Common myeloid progenitor, CD34-positive (primary cell): ENCODE data around the gene QRSL1.
A peak's percentile ranks its signal among the peaks of the same experiment; 100 is the strongest.
"Not testable (repeated sequence)": the region's sequence is repeated elsewhere in the genome, so short reads cannot be mapped to it uniquely, and the experiment has no call there.

Experiments used
- CTCF ChIA-PET: fragments of 350-600 bp; sonication (Branson Sonifier 250); formaldehyde crosslinking; loops from one replicate; lab custom pipeline; 2021; ENCODE audit warnings: antibody characterized with exemption; lab: Charles Lee
- POLR2A ChIA-PET: fragments of 350-600 bp; sonication (Branson Sonifier 250); formaldehyde crosslinking; loops from one replicate; lab custom pipeline; 2021; ENCODE audit warnings: antibody characterized with exemption; lab: Charles Lee
- DNase-seq, 3 donors: peaks; one replicate each; pipeline versions ENCODE4 v3.0.0 to v3.0.0-alpha.2; 2013
- H3K27ac ChIP-seq, 2 experiments: 1 replicate in 1 of 2; 2 replicates in 1 of 2; pipeline ENCODE4 v1.7.0; 2013; ENCODE audit warnings: inconsistent platforms in 2 of 2, low read length in 2 of 2, mild to moderate bottlenecking in 2 of 2, low read depth in 1 of 2, moderate library complexity in 1 of 2; ENCODE audit not compliant: severe bottlenecking in 2 of 2, insufficient read depth in 1 of 2, poor library complexity in 1 of 2
- H3K27me3 ChIP-seq, 5 experiments: replicated peaks in 2 of 5; 1 replicate in 3 of 5; 2 replicates in 2 of 5; pipeline versions ENCODE4 v1.6.1 to v1.7.0; 2013; ENCODE audit warnings: low read length in 4 of 5, mild to moderate bottlenecking in 2 of 5, moderate library complexity in 2 of 5, inconsistent platforms in 1 of 5; ENCODE audit not compliant: insufficient read depth in 5 of 5, control insufficient read depth in 4 of 5
- H3K36me3 ChIP-seq, 4 experiments: 1 replicate in 2 of 4; 2 replicates in 2 of 4; pipeline versions ENCODE4 v1.6.1 to v1.7.0; 2013; ENCODE audit warnings: low read length in 3 of 4, control low read depth in 1 of 4, mild to moderate bottlenecking in 1 of 4; ENCODE audit not compliant: control insufficient read depth in 4 of 4, insufficient read depth in 4 of 4
- H3K4me1 ChIP-seq, 4 experiments: 1 replicate in 3 of 4; 2 replicates in 1 of 4; pipeline versions ENCODE4 v1.6.1 to v1.7.1; 2013; ENCODE audit warnings: low read length in 3 of 4, mild to moderate bottlenecking in 3 of 4, control low read depth in 1 of 4, inconsistent platforms in 1 of 4, moderate library complexity in 1 of 4; ENCODE audit not compliant: control insufficient read depth in 4 of 4, insufficient read depth in 4 of 4; ENCODE audit errors: control extremely low read depth in 1 of 4
- H3K4me3 ChIP-seq, 7 experiments: 1 replicate in 4 of 7; 2 replicates in 3 of 7; pipeline versions ENCODE4 v1.5.1 to v1.7.0; 2013; ENCODE audit warnings: mild to moderate bottlenecking in 7 of 7, low read length in 6 of 7, moderate library complexity in 6 of 7, inconsistent platforms in 2 of 7, low read depth in 2 of 7, control low read depth in 1 of 7; ENCODE audit not compliant: insufficient read depth in 4 of 7, control insufficient read depth in 1 of 7; ENCODE audit errors: extremely low read depth in 1 of 7
- H3K9me3 ChIP-seq, 5 experiments: 1 replicate in 4 of 5; 2 replicates in 1 of 5; pipeline versions ENCODE4 v1.6.1 to v1.7.1; 2013; ENCODE audit warnings: low read length in 4 of 5, mild to moderate bottlenecking in 2 of 5, inconsistent platforms in 1 of 5, low read depth in 1 of 5, moderate library complexity in 1 of 5; ENCODE audit not compliant: control insufficient read depth in 4 of 5, insufficient read depth in 2 of 5; ENCODE audit errors: control extremely low read depth in 1 of 5
- WGBS: methylation state at CpG from one replicate; pipeline ENCODE4 v1.1.5; 2013; ENCODE audit not compliant: insufficient coverage; 5-methylcytosine and 5-hydroxymethylcytosine counted together

Gene QRSL1

GRCh38 chr6:106620931-106621672, 8.3 kb upstream of the QRSL1 start:
- CTCF ChIA-PET, result interaction anchor here (0.6 kb wide), 1 partner anchor 304 kb away, joined by 3 read pairs; no protein-coding TSS in a partner anchor
- WGBS, result no CpG with 5 or more reads among the region's 3 CpGs
- H3K27me3 ChIP-seq, result no peaks in the 10 kb centered on the region
- H3K9me3 ChIP-seq, result peaks cover 0 to 4% (median 0%) of the 10 kb centered on the region in 5 experiments
- POLR2A ChIA-PET, result no interaction called here
- peaks cover 3 to 9% (median 7%) of the 10 kb centered on the region in 4 experiments for H3K36me3 ChIP-seq
- H3K27ac ChIP-seq, result no peak overlapping the region
- no peak overlapping the region for H3K4me3 ChIP-seq
- DNase-seq, result no peak
- H3K4me1 ChIP-seq, result peaks cover 0 to 15% (median 0%) of the 10 kb centered on the region in 4 experiments

GRCh38 chr6:106622412-106622811, 7.0 kb upstream of the QRSL1 start:
- Histone ChIP-seq H3K9me3 (peaks cover 0 to 4% (median 0%) of the 10 kb centered on the region in 5 experiments), H3K36me3 (peaks cover 3 to 9% (median 5%) of the 10 kb centered on the region in 4 experiments), H3K4me1 (peaks cover 0 to 8% (median 0%) of the 10 kb centered on the region in 4 experiments), H3K27me3 (no peaks in the 10 kb centered on the region), H3K27ac (no peak overlapping the region), H3K4me3 (no peak overlapping the region)
- CTCF ChIA-PET, result interaction anchor here (0.8 kb wide), 1 partner anchor 13 kb away, joined by 5 read pairs; no protein-coding TSS in a partner anchor
- POLR2A ChIA-PET, result no interaction called here
- WGBS, result 99% methylated on average over 8 of the region's 8 CpGs
- DNase-seq, result no peak

GRCh38 chr6:106623039-106623438, 6.3 kb upstream of the QRSL1 start:
- no peaks in the 10 kb centered on the region for H3K27me3 ChIP-seq
- peaks cover 3 to 9% (median 5%) of the 10 kb centered on the region in 4 experiments for H3K36me3 ChIP-seq
- no peak overlapping the region for H3K4me3 ChIP-seq
- ChIA-PET POLR2A (no interaction called here), CTCF (interaction anchor here (0.5 kb wide), 1 partner anchor 34 kb away, joined by 3 read pairs; no protein-coding TSS in a partner anchor)
- WGBS, result no CpG with 5 or more reads among the region's 1 CpG
- H3K9me3 ChIP-seq, result peaks cover 0 to 4% (median 0%) of the 10 kb centered on the region in 5 experiments
- H3K27ac ChIP-seq, result no peak overlapping the region
- peaks cover 0 to 4% (median under 1%) of the 10 kb centered on the region in 4 experiments for H3K4me1 ChIP-seq
- no peak for DNase-seq

GRCh38 chr6:106626485-106626884, 2.9 kb upstream of the QRSL1 start:
- CTCF ChIA-PET, result interaction anchor here (0.7 to 1.0 kb wide), 2 partner anchors 20 to 868 kb away, joined by 3 read pairs; no protein-coding TSS in a partner anchor
- Histone ChIP-seq H3K9me3 (peaks cover 0 to 4% (median 0%) of the 10 kb centered on the region in 5 experiments), H3K27me3 (no peaks in the 10 kb centered on the region), H3K4me3 (no peak overlapping the region), H3K36me3 (peaks cover 0 to 9% (median 3%) of the 10 kb centered on the region in 4 experiments), H3K4me1 (peaks cover 8 to 18% (median 12%) of the 10 kb centered on the region in 4 experiments), H3K27ac (no peak overlapping the region)
- DNase-seq, result no peak
- POLR2A ChIA-PET, result no interaction called here
- 89% methylated on average over 2 of the region's 2 CpGs for WGBS

- POLR2A ChIA-PET, result not testable (repeated sequence)
Observed at GRCh38 chr6:106627760-106628159, 1.6 kb upstream of the QRSL1 start.

GRCh38 chr6:106628658-106629102, 698 bp upstream of the QRSL1 start:
- 0% methylated on average over 2 of the region's 7 CpGs for whole genome bisulfite sequencing
- no peak for DNase-seq
- H3K27ac ChIP-seq, result peak overlapping the region; percentile 88 to 95
- H3K9me3 ChIP-seq, result no peaks in the 10 kb centered on the region
- no peaks in the 10 kb centered on the region for H3K36me3 ChIP-seq
- POLR2A ChIA-PET, result no interaction called here
- H3K4me1 ChIP-seq, result peaks cover 8 to 18% (median 12%) of the 10 kb centered on the region in 4 experiments
- no peaks in the 10 kb centered on the region for H3K27me3 ChIP-seq
- H3K4me3 ChIP-seq, result peak overlapping the region in 6 of 7 experiments; percentile 86 to 94 (median 91)
- CTCF ChIA-PET, result no interaction called here

More at GRCh38 chr6:106627760-106628159, 1.6 kb upstream of the QRSL1 start:
- H3K9me3 ChIP-seq, H3K4me3 ChIP-seq, DNase-seq, H3K27ac ChIP-seq, H3K36me3 ChIP-seq, CTCF ChIA-PET, H3K27me3 ChIP-seq: not testable (repeated sequence)
- 97% methylated on average over 11 of the region's 16 CpGs for WGBS
- peaks cover 8 to 18% (median 12%) of the 10 kb centered on the region in 4 experiments for H3K4me1 ChIP-seq

GRCh38 chr6:106629859-106630163, 433 bp downstream of the QRSL1 start:
- no peaks in the 10 kb centered on the region for H3K9me3 ChIP-seq
- WGBS, result 0% methylated on average over 11 of the region's 14 CpGs
- H3K27ac ChIP-seq, result peak overlapping the region; percentile 88 to 95
- peaks cover 8 to 18% (median 12%) of the 10 kb centered on the region in 4 experiments for H3K4me1 ChIP-seq
- ChIA-PET CTCF (interaction anchor here (1.3 kb wide), 1 partner anchor 20 kb away, joined by 5 read pairs; no protein-coding TSS in a partner anchor), POLR2A (no interaction called here)
- no peak for DNase-seq
- peak overlapping the region; percentile 46 to 94 (median 91) for H3K4me3 ChIP-seq
- H3K36me3 ChIP-seq, result no peaks in the 10 kb centered on the region
- H3K27me3 ChIP-seq, result no peaks in the 10 kb centered on the region
